HG03432 (cell line): ENCODE data around the gene EIF3I.

Source experiments
- ATAC-seq: cut with Tn5 transposase; IDR thresholded peaks from one replicate; pipeline ENCODE4 v1.9.1; 2021; ENCODE audit warnings: mild to moderate bottlenecking, moderate library complexity; ENCODE audit not compliant: unreplicated experiment

Gene EIF3I

DNA sequence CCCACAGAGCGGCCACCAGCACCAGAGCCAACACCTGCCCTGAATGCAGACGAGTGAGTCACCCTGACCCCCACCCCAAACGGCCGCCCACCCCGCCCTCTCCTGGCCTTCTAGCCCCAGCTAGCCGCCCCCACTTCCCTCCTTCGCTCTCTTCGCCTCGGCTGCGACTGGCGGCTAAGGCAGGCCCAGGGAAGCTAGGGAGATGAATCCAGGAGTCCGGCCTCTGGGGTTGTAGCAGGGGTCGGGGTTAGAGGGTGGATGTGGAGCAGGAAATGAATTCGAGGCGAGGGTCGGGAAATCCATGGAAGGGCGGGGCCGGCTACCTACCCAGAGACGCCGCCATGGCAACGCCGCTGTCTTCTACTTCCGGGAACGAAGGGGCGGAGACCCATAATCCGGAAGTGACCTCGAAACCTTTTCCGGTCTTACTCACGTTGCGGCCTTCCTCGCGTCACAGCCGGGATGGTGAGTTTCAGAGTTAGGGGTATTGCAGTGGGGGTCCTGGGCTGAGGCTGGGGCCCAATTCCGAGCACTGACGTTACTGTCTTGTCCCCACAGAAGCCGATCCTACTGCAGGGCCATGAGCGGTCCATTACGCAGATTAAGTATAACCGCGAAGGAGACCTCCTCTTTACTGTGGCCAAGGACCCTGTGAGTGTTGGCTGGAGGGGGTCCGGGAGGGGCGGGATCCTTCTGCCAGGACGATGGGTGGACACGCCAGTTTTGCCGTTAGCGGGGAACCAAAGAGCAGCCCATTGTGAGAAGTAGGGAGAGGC is at the start of gene EIF3I, which contains the start of gene TMEM234:
Gene EIF3I, plus strand, starts transcription at position 428 of the 776 bp plus-strand sequence. Its CDS starts 35 bp downstream, at position 463.
Gene TMEM234, minus strand, starts transcription at position 374 of the 776 bp plus-strand sequence. Its CDS starts 31 bp downstream, at position 343.
- ATAC-seq: peak; percentile 88

DNA sequence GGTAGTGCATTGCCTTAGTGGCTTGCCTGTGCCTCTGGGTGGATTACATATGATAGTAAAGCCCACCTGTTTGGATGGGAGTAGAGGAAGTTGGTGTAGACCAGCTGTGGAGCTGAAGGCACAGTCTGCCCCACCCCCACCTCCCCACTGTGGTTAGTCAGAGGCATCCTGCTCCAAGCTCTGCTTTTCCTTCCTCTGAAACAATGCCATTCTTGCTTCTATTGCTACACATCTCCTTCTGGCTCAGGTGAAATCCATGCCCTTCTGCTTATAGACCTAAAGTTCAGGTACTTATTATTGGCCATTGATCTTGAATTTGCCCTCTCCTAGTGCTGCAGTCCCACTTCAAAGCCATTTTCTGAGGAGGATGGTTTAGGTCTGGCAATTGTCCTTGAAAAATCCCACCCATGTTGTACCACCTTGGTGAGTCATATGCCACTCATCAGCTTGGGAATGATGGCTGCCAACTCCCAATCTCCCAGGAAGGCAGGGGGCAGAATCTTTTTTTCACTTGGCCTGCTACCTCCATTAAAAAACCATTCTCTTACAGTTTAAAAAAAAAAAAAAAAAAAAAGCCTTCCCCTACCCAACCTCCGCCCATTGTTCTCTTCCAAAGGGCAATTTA is 49.5 kb upstream of the EIF3I start:
- no peak for ATAC-seq

- no peak for ATAC-seq
Observed at GRCh38 chr1:32178380-32179192, 43.6 kb upstream of the EIF3I start.

DNA sequence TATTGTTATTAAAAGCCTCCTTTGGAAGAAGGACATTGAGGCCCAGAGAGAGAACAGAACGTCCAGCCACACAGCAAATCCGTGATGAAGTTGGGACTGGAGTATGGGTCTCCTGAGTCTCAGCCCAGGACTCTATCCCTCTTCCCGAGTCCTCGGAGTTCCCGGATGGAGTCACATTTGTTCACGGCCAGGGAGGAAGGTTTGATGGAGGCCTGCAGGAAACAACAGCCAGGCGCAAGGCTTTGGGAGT is 43.1 kb upstream of the EIF3I start:
- no peak for ATAC-seq

GRCh38 chr1:32179443-32180185 is 42.6 kb upstream of the EIF3I start, which contains the start of gene TXLNA:
Gene TXLNA, plus strand, starts transcription at chr1:32179675. Its CDS starts 671 bp downstream, at chr1:32180346.
- ATAC-seq: peak; percentile 87

GRCh38 chr1:32180186-32181060 is 41.8 kb upstream of the EIF3I start:
- ATAC-seq: no peak

DNA sequence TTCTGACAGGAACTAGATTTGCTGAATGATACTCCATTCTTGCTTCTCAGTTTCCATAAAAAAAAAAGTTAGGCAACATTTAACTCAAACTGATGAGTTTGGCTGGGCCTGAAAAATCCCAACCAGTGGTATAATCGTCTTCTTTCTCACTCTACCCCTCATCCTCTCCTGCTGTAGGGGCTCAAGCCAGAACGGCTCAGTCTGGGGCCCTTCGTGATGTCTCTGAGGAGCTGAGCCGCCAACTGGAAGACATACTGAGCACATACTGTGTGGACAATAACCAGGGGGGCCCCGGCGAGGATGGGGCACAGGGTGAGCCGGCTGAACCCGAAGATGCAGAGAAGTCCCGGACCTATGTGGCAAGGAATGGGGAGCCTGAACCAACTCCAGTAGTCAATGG is 41.1 kb upstream of the EIF3I start:
- ATAC-seq: no peak

DNA sequence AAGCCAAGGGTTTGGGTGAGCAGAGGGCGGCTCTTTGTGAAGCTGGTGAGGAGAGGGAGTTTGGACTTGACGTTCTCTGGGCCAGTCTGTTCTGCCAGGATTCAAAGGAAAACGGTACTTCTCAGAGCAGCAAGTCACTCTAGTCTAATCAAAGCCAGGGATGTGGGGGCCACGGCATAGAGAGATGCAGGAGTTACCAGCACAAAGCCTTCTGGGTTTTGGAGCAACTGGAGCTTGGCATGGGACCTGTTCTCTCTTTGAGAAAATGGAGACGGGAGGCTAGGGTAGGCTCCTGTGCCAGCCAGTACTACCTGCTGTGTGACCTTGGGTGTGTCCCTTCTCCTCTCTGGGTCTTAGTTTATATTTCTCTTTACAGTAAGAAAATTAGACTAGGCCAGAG is 40.6 kb upstream of the EIF3I start:
- ATAC-seq: no peak

GRCh38 chr1:32182060-32182459 is 40.1 kb upstream of the EIF3I start:
- ATAC-seq: no peak

DNA sequence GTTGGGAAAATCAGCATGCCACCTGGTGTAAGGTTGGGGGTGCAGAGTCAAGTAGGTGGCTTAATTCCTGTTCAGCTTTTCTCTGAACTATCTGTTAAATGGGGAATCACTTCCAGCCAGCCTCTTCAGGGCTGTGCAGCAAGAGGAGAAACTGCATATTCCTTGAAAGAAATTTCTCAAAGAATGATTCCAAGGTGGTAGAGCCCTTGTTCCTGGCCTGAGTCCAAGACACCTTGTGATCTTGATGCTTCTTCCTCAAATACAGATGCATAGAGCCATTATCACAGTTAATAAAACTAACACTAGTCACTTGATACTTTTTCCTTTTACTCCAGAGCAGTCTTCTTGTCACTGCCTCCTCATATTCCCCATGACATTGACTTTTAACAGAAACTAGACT is 37.6 kb upstream of the EIF3I start:
- no peak for ATAC-seq

GRCh38 chr1:32186077-32186476 is 36.1 kb upstream of the EIF3I start:
- no peak for ATAC-seq

GRCh38 chr1:32186491-32186890 is 35.7 kb upstream of the EIF3I start:
- no peak for ATAC-seq

GRCh38 chr1:32187850-32188249 is 34.4 kb upstream of the EIF3I start:
- no peak for ATAC-seq

DNA sequence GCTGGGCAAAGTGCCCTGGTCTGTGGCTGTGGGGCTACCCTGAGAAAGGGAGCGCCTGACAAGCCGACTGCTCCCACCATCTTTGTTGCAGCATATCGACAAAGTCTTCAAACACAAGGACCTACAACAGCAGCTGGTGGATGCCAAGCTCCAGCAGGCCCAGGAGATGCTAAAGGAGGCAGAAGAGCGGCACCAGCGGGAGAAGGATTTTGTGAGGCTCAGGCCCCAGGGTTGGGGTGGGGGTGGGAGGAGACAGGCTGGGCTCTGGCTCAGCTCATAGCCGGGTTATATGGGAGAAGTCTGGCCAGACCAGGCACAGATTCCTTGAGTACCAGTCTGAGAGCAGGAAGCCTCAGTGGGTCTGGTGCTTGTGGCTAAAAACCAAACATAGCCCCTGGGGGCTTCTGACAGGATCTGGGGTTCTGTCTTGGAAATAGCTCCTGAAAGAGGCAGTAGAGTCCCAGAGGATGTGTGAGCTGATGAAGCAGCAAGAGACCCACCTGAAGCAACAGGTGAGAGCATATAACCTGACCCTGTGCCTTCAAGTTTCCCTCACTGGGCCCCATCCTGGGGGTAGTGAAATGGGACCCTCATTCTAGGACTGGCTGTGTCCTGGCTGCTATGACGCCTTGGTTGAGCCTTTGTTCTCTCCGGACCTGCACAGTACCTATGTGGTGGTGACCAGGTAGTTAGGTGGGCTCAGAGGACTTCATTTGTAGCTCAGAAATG is 29.8 kb upstream of the EIF3I start:
- ATAC-seq: no peak

GRCh38 chr1:32194984-32195383 is 27.2 kb upstream of the EIF3I start:
- no peak for ATAC-seq

- no peak for ATAC-seq
Observed at GRCh38 chr1:32195531-32195930, 26.7 kb upstream of the EIF3I start.

DNA sequence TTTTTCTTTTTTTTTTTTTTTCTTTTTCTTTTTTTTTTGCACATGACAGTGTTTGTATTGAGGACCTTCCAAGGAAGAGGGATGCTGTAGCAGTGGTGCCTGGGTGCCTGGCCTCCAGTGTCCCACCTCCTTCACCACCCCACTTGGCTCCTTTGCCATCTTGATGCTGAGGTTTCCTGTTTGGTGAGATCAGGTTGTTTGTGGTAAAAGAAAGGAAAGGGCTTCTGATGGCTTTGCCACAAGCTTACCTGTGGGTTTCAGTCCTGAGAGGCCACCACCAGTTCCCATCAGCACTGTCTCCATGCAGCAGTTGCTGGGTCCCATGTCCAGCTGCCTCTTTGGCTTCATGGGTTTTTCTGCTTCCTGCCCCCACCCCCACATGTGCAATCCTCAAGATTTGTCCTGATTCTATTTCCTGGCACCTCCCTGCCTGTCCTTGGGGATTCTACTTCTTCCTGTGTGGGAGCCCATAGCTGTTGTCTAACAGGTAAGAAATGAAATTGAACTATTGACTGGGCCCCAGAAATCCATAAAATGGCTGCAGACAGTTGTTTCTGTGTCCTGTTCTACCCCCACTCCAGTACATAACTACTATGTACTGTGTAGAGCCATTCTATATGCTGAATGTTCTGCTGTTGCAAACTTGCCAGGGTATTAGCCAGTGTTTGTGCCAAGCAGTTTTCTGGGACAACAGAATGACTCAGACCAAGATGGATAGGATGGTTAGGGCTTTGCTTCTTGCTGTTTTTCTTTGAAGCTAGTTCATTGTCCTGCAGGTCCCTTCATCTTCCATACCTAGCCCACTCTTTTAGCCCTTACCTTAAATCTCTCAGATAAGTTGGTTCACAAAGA is 26.0 kb upstream of the EIF3I start:
- no peak for ATAC-seq

DNA sequence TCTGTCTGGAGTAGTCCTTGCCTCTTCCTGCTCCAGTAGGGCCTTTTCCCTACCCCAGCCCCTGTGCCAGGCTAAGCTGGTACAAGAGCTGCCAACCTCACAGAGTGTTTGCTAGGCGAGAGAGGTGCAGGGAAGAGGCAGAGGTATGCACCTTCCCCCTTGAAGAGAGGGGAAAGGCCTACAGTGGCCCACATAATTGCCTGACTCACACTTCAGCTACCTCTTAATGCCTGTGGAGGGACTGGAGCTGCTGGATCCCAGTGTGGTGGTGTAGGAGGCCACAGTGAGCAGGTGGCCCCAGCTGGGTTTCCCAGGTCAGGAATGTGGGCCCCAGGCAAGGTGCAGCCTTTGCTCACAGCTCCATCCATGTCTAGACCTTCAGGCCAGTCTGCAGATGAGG is 25.1 kb upstream of the EIF3I start:
- ATAC-seq: no peak
